Stimulated activated naive CD8-positive, alpha-beta T cell treated with anti-CD3 and anti-CD28 coated beads, Interleukin-15, Interleukin-2, amounts not matched to agents 100 ng/mL and 50 ng/mL, for 24 hours (primary cell): Measurements from ENCODE around the gene SRCIN1.

Source experiments
- H3K27ac Mint-ChIP-seq: one replicate; pipeline ENCODE4 v1.8.0; 2021; ENCODE audit warnings: mild to moderate bottlenecking, mixed read lengths
- H3K27me3 Mint-ChIP-seq: one replicate; pipeline ENCODE4 v1.8.0; 2021; ENCODE audit warnings: mixed read lengths
- H3K36me3 Mint-ChIP-seq: one replicate; pipeline ENCODE4 v1.8.0; 2021; ENCODE audit warnings: low read depth, mixed read lengths
- H3K4me1 Mint-ChIP-seq: one replicate; pipeline ENCODE4 v1.8.0; 2021; ENCODE audit warnings: low read depth, mixed read lengths
- H3K4me3 Mint-ChIP-seq: one replicate; pipeline ENCODE4 v1.8.0; 2021; ENCODE audit warnings: mild to moderate bottlenecking, mixed read lengths
- H3K9me3 Mint-ChIP-seq: one replicate; pipeline ENCODE4 v1.8.0; 2021; ENCODE audit warnings: mixed read lengths

The SRCIN1 gene

GRCh38 chr17:38559051-38559879 is 46.5 kb downstream of the SRCIN1 start:
- H3K27ac Mint-ChIP-seq = peak overlapping the region; percentile 71
- peaks cover 26% of the 10 kb centered on the region for H3K4me1 Mint-ChIP-seq
- peaks cover 34% of the 10 kb centered on the region for H3K27me3 Mint-ChIP-seq
- H3K9me3 Mint-ChIP-seq = no peaks in the 10 kb centered on the region
- H3K36me3 Mint-ChIP-seq = no peaks in the 10 kb centered on the region
- peak overlapping the region; percentile 85 for H3K4me3 Mint-ChIP-seq

- Mint-ChIP-seq H3K36me3 (no peaks in the 10 kb centered on the region), H3K4me1 (peaks cover 23% of the 10 kb centered on the region), H3K9me3 (no peaks in the 10 kb centered on the region), H3K27me3 (peaks cover 28% of the 10 kb centered on the region), H3K4me3 (peak overlapping the region; percentile 85), H3K27ac (no peak overlapping the region)
Measured at GRCh38 chr17:38558728-38559050, 47.1 kb downstream of the SRCIN1 start.

- Mint-ChIP-seq H3K9me3 (no peaks in the 10 kb centered on the region), H3K27ac (no peak overlapping the region)
Measured at GRCh38 chr17:38557836-38558727, 47.7 kb downstream of the SRCIN1 start.

GRCh38 chr17:38557396-38557795 is 48.4 kb downstream of the SRCIN1 start:
- peaks cover 25% of the 10 kb centered on the region for H3K27me3 Mint-ChIP-seq
- H3K4me3 Mint-ChIP-seq = no peak overlapping the region

More at GRCh38 chr17:38557836-38558727, 47.7 kb downstream of the SRCIN1 start:
- no peaks in the 10 kb centered on the region for H3K36me3 Mint-ChIP-seq
- H3K4me3 Mint-ChIP-seq = peak overlapping the region; percentile 85
- peaks cover 17% of the 10 kb centered on the region for H3K4me1 Mint-ChIP-seq
- peaks cover 28% of the 10 kb centered on the region for H3K27me3 Mint-ChIP-seq

GRCh38 chr17:38556239-38556638 is 49.5 kb downstream of the SRCIN1 start:
- Mint-ChIP-seq H3K4me1 (peaks cover 17% of the 10 kb centered on the region), H3K36me3 (no peaks in the 10 kb centered on the region), H3K9me3 (no peaks in the 10 kb centered on the region), H3K27ac (no peak overlapping the region), H3K27me3 (peaks cover 21% of the 10 kb centered on the region), H3K4me3 (no peak overlapping the region)

More at GRCh38 chr17:38557396-38557795, 48.4 kb downstream of the SRCIN1 start:
- no peaks in the 10 kb centered on the region for H3K9me3 Mint-ChIP-seq
- H3K4me1 Mint-ChIP-seq = peaks cover 17% of the 10 kb centered on the region
- no peaks in the 10 kb centered on the region for H3K36me3 Mint-ChIP-seq
- H3K27ac Mint-ChIP-seq = no peak overlapping the region

- peaks cover 13% of the 10 kb centered on the region for H3K27me3 Mint-ChIP-seq
- peaks cover 11% of the 10 kb centered on the region for H3K4me1 Mint-ChIP-seq
- H3K27ac Mint-ChIP-seq = no peak overlapping the region
- no peak overlapping the region for H3K4me3 Mint-ChIP-seq
- no peaks in the 10 kb centered on the region for H3K9me3 Mint-ChIP-seq
- no peaks in the 10 kb centered on the region for H3K36me3 Mint-ChIP-seq
Measured at GRCh38 chr17:38554430-38555350, 51.1 kb downstream of the SRCIN1 start.

- Mint-ChIP-seq H3K36me3 (no peaks in the 10 kb centered on the region), H3K4me3 (no peak overlapping the region), H3K27ac (no peak overlapping the region), H3K4me1 (no peaks in the 10 kb centered on the region), H3K27me3 (peaks cover 17% of the 10 kb centered on the region), H3K9me3 (no peaks in the 10 kb centered on the region)
Measured at GRCh38 chr17:38552343-38552742, 53.4 kb downstream of the SRCIN1 start.

- Mint-ChIP-seq H3K36me3 (no peaks in the 10 kb centered on the region), H3K27me3 (peaks cover 23% of the 10 kb centered on the region), H3K9me3 (no peaks in the 10 kb centered on the region), H3K4me1 (no peaks in the 10 kb centered on the region), H3K4me3 (no peak overlapping the region), H3K27ac (no peak overlapping the region)
Measured at GRCh38 chr17:38551121-38551520, 54.6 kb downstream of the SRCIN1 start.

- no peaks in the 10 kb centered on the region for H3K9me3 Mint-ChIP-seq
- H3K4me1 Mint-ChIP-seq = no peaks in the 10 kb centered on the region
- no peaks in the 10 kb centered on the region for H3K36me3 Mint-ChIP-seq
- no peak overlapping the region for H3K27ac Mint-ChIP-seq
- H3K27me3 Mint-ChIP-seq = peaks cover 22% of the 10 kb centered on the region
- no peak overlapping the region for H3K4me3 Mint-ChIP-seq
Measured at GRCh38 chr17:38550661-38551060, 55.1 kb downstream of the SRCIN1 start.

GRCh38 chr17:38549285-38549684 is 56.5 kb downstream of the SRCIN1 start:
- Mint-ChIP-seq H3K9me3 (no peaks in the 10 kb centered on the region), H3K4me3 (no peak overlapping the region), H3K27me3 (peaks cover 20% of the 10 kb centered on the region), H3K4me1 (no peaks in the 10 kb centered on the region), H3K27ac (no peak overlapping the region), H3K36me3 (no peaks in the 10 kb centered on the region)

GRCh38 chr17:38547444-38547843 is 58.3 kb downstream of the SRCIN1 start:
- peaks cover 13% of the 10 kb centered on the region for H3K27me3 Mint-ChIP-seq
- H3K36me3 Mint-ChIP-seq = no peaks in the 10 kb centered on the region
- no peak overlapping the region for H3K27ac Mint-ChIP-seq
- no peaks in the 10 kb centered on the region for H3K4me1 Mint-ChIP-seq
- no peak overlapping the region for H3K4me3 Mint-ChIP-seq
- H3K9me3 Mint-ChIP-seq = no peaks in the 10 kb centered on the region

- Mint-ChIP-seq H3K4me3 (no peak overlapping the region), H3K9me3 (no peaks in the 10 kb centered on the region), H3K27ac (no peak overlapping the region), H3K36me3 (no peaks in the 10 kb centered on the region), H3K27me3 (peaks cover 13% of the 10 kb centered on the region), H3K4me1 (no peaks in the 10 kb centered on the region)
Measured at GRCh38 chr17:38546396-38546795, 59.4 kb downstream of the SRCIN1 start.

- H3K27me3 Mint-ChIP-seq = peaks cover 13% of the 10 kb centered on the region
- no peaks in the 10 kb centered on the region for H3K4me1 Mint-ChIP-seq
- H3K4me3 Mint-ChIP-seq = no peak overlapping the region
Measured at GRCh38 chr17:38545531-38546225, 60.1 kb downstream of the SRCIN1 start.

GRCh38 chr17:38544839-38545209 is 60.9 kb downstream of the SRCIN1 start:
- peaks cover 12% of the 10 kb centered on the region for H3K27me3 Mint-ChIP-seq
- H3K4me3 Mint-ChIP-seq = no peak overlapping the region
- H3K36me3 Mint-ChIP-seq = no peaks in the 10 kb centered on the region
- no peaks in the 10 kb centered on the region for H3K4me1 Mint-ChIP-seq
- H3K27ac Mint-ChIP-seq = no peak overlapping the region
- H3K9me3 Mint-ChIP-seq = no peaks in the 10 kb centered on the region

More at GRCh38 chr17:38545531-38546225, 60.1 kb downstream of the SRCIN1 start:
- no peaks in the 10 kb centered on the region for H3K36me3 Mint-ChIP-seq
- H3K9me3 Mint-ChIP-seq = no peaks in the 10 kb centered on the region
- H3K27ac Mint-ChIP-seq = no peak overlapping the region
